Activated gamma-delta T cell (primary cell): Measurements from ENCODE around the gene PDILT.
"Not testable (repeated sequence)": the region's sequence is repeated elsewhere in the genome, so short reads cannot be mapped to it uniquely, and the experiment has no call there.

Source experiments
- DNase-seq: peaks from one replicate; lab custom pipeline; 2025; lab: John Stamatoyannopoulos, UW
- total RNA-seq, 2 donors: gene quantifications; one replicate each; lab custom pipeline; 2026; lab: John Stamatoyannopoulos, UW

Gene PDILT
- total RNA-seq, result 0 reads per million in 2 donors

- DNase-seq, result no peak
Measured at GRCh38 chr16:20404637-20405036, at the start of gene PDILT. PDILT (minus strand) TSS chr16:20404737; CDS start chr16:20399300, 5,437 bp downstream.

DNA sequence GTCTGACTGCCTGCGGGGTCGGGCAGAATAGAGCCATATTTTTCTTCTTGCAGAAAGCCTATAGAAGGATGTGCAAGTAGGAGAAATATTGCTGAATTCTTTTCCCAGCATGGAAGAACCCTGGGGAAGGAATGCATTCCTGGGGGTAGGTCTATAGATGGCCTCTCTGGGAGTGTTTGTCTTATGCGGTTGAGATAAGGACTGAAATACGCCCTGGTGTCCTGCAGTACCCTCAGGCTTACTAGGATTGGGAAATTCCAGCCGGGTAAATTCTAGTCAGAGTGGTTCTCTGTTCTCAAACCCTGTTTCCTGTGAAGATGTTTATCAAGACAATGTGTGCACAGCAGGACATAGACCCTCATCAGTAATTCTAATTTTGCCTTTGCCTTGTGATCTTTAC, 49.1 kb upstream of the PDILT start:
- DNase-seq, result not testable (repeated sequence)

GRCh38 chr16:20451364-20451763, 46.8 kb upstream of the PDILT start, which contains the start of gene ACSM2A:
ACSM2A (plus strand) TSS chr16:20451521; CDS start chr16:20460115, 8,594 bp downstream.
- DNase-seq, result not testable (repeated sequence)

DNA sequence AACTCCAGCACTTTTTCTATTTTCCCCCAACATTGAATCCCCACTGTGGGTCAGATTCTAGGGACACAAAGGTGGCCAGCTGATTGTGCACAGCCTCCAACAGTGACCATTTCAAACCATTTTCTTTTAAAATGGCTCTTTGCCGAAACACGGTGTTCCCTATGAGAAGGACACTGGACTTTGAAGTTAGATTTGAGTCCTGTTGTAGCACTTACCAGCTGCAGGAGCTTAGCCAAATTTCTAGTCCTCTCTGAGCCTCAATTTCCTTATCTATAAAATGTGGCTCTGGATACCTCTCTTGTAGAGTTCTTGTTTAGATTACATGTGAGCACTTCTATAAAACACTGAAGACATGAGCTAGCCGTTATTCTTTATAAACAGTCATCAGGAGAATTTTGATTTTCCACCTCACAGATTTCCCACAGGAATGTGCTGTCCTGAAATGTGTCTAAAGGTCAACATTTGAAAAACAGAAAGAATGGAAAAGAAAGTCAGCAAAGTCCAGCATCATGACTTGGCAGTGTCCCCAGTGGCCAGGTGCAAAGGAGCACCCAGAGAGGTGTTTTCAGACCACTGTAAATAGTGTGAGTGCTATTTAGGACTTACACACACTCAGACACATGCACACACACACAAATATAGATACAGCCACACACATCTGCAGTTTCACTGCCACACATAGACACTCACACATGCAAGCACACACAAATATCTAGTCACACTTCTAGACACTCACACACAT, 42.3 kb upstream of the PDILT start:
- not testable (repeated sequence) for DNase-seq

DNA sequence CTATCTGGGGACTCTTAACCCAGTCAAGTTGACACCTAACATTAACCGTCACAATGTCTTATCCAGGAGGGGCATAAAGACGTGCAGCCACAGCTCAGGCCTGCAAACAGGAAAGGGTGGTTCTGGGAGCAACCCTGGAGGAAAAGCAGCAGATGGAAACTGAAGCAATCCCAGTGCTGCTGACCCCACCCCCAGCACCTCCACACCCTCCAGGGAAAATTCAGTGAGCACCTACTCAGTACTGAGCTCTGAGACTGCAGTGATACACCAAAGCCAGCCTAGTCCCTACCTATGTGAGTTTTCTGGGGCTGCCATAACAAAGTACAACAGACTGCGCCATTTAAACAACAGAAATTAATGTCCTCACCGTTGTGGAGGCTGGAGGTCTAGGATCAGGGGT, 37.3 kb upstream of the PDILT start:
- not testable (repeated sequence) for DNase-seq

GRCh38 chr16:20441191-20441590, 36.7 kb upstream of the PDILT start:
- DNase-seq, result no peak

DNA sequence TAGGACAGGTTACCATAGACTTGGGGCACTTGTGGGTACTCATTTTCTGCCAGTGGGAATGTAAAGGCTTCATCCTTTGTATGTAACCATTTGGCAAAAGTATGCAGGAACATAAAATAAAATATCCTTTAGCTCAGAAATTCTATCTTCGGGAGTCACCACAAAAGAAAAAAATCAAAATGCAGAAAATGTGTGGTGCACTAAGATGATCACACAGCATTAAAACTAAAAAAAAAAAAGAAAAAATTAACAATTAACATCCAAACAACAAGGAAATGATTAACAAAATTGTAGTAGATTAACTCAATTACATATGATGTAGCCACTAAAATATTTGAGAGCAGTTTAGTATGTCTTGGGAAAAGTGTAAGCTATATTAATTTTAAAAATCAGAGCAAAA, 36.2 kb upstream of the PDILT start:
- not testable (repeated sequence) for DNase-seq

DNA sequence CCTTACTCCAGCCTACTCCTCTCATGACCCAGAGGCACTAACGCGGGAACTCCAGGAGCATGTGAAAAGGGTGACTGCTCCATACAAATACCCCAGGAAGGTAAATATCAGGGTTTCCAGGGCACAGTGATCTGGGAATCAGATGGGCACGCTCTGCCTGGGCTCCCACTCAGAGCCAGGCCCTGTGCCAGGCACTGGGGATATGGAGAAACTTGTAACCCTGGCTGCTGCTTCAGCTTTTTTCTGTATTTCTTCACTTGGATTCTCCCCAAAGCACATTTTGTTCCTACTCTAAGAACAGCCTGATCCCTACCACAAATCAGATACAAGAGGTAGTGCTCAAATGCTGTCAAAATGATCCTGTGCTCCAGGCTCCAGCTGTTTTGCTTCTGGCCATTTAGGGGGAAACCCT, 35.3 kb upstream of the PDILT start:
- not testable (repeated sequence) for DNase-seq

DNA sequence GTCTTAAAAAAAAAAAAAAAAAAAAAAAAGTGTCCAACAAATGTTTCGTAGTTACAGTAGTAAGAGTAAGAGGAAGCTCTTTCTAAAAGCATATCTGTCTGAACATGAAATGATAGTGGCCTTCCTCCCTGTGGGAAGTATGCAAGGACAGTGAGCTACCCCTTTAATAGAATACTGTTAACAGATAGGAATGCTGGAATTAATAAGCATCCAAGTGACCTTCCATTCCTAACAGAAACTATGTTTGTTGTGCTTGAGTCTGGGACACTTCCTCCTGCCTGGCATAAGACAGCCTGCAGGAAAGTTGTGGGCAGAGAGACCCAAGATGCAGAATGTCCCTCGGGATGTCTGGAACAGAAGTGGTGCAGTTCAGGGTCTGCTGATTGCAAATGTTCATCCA, 34.4 kb upstream of the PDILT start:
- not testable (repeated sequence) for DNase-seq

- DNase-seq, result no peak
Measured at GRCh38 chr16:20430948-20431347, 26.4 kb upstream of the PDILT start.

- DNase-seq, result not testable (repeated sequence)
Measured at GRCh38 chr16:20430480-20430879, 25.9 kb upstream of the PDILT start.

GRCh38 chr16:20429499-20429898, 25.0 kb upstream of the PDILT start:
- not testable (repeated sequence) for DNase-seq

- DNase-seq, result not testable (repeated sequence)
Measured at GRCh38 chr16:20427401-20427797, 22.9 kb upstream of the PDILT start.

DNA sequence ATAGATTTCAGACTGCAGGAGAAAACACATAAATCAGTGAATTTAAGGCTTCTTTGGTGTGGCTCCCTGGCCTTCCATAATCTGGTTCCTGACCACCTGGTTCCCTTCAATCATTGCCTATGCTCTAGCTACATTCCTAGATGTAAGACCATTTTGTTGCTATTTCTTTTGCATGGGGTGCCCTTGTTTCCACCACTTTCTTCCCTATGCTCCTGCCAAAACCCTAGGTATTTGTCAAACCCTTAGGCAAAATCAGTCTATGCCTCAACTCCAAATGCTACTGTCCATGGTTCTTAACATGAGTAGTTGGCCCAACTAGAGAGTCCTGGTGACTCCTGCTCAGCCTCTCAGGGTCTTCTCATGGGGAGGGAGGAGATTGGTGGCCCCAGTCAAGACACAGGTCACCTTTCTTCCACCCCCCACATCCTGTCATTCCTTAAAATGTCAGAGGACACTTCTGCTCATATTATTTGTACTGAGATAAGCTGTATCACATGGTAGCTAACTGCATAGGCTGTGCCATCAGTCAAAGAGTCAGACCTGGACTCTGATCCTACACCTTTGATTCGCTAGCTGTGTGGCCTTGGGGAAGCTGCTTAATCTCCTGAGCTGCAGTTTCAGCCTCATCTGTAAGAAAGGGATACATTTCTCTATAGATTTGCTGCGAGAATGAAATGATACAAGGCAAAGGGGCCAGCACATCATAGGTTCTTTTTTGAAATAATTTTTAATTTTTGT, 19.8 kb upstream of the PDILT start:
- DNase-seq, result no peak

GRCh38 chr16:20423772-20424128, 19.2 kb upstream of the PDILT start:
- not testable (repeated sequence) for DNase-seq

- DNase-seq, result not testable (repeated sequence)
Measured at GRCh38 chr16:20421748-20422147, 17.2 kb upstream of the PDILT start.

DNA sequence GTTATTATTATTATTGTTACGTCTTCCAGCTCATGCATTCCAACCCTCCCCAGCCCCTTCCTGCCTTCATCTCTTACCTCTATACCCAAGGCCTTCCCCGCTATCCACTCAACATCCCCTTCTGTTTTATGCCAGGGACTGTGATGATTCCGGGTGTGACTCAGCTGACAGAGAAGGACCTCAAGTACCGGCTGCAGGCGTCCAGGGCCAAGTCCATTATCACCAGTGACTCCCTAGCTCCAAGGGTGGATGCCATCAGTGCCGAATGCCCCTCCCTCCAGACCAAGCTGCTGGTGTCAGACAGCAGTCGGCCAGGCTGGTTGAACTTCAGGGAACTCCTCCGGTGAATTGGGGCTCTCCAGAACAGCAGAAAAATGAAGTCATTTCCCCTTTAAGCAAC, 14.6 kb upstream of the PDILT start:
- not testable (repeated sequence) for DNase-seq

- DNase-seq, result no peak
Measured at GRCh38 chr16:20415541-20415940, 11.0 kb upstream of the PDILT start.

DNA sequence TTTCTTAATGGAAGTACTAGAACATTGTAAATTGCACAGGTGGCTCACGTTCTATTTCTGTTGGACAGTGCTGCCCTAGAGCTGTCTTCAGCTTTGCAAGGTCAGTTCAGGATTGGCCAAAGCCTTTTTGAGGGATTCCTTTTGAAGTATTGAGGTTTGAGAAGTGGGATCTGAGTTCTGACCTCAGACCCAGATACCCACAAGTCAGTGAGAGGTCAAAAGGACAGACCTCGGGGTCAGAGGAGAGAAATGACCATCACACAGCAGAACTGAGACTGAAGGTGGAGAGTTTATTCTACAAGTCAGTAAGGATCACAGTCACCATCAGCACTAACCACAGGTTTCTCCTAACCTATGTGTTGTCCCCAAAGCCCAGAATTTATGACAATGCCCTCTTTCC, 6.5 kb upstream of the PDILT start:
- no peak for DNase-seq

DNA sequence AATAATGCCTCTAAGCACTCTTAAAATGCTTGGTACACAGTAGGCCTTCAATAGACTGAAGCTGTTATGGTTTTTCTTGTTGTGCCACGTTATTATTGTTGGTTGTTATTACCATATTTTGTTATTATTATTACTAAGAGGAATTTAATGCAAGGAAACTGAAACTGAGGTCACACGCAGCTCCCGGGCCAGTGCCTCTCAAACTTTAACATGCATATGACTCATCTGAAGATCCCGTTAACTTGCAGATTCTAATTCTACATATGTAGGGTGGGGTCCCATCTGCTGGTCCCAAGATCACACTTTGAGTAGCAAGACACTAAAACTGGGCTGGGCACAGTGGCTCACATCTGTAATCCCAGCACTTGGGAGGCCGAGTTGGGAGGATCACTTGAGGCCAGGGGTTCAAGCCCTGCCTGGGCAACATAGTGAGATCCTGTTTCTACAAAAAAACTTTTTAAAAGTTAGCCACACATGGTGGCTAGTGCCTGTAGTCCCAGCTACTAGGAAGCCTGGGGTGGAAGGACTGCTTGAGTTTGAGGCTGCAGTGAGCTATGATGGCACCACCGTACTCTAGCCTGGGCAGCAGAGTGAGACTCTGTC, 5.7 kb upstream of the PDILT start:
- DNase-seq, result no peak

DNA sequence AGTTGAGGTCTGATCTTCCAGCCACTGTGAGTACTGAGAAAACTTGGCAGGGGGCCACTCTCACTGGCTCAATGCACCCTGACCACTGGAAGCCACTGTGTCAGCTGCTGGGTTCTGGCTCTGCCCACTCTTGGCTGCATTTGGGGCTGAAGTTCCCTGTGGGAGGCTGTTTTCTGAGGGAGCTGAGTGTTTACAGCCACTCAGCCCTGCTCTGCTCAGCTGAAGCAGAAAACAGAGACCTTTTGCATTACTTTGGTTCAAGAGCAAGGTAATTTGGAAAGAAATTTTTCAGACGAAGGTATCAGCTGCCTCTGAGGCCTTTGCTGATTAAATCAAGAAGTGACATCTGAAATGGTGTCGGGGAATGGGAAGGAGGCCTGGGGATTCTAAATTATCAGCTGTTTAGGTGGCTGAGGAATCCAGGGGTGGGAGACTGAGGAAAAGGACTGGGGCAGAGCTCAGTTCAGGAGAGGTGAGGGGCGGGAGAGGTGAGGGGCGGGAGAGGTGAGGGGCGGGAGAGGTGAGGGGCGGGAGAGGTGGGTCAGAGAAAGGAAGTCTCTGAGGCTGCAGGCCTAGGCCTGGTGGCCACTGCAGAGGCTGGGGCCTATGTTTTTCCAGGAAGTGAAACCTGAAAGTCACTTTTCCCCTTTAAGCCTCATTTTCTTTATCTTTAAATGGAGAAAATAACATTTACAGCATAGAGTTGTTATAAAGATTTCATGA, 5.0 kb upstream of the PDILT start, which contains the start of gene ACSM5:
Gene ACSM5, plus strand, starts transcription at position 137 of the 723 bp plus-strand sequence. CDS start 1,951 bp downstream, outside the sequence.
- no peak for DNase-seq

- DNase-seq, result no peak
Measured at GRCh38 chr16:20402651-20403050, 1.9 kb downstream of the PDILT start.
